Pancreas (tissue), 10 donors: ENCODE data around the gene DCDC1. TPM values are rescaled to one million over a fixed set of nuclear protein-coding genes. Genes with fewer than 3 reads are reported as not detected.

Experiments used
- ATAC-seq, 4 donors: fragments of 200-7000 bp; cut with Tn5 transposase; one replicate each; pipeline versions ENCODE4 v1.8.0 to v1.9.1; 2020; ENCODE audit warnings: mild to moderate bottlenecking in 4 of 4, moderate library complexity in 4 of 4
- DNase-seq, 6 donors: peaks; one replicate each; pipeline ENCODE4 v3.0.0-alpha.2; 2020
- FAIRE-seq: peaks from 2 replicates; lab custom pipeline; 2012; peaks lifted over from hg19 to GRCh38; lab: Jason Lieb, UNC
- H3K27ac ChIP-seq, 4 donors: fragments of 200-600 bp; sonication (generic); 1 replicate in 3 of 4; 2 replicates in 1 of 4; pipeline versions ENCODE4 v1.5.0 to v1.8.0; 2020
- H3K27me3 ChIP-seq, 4 donors: fragments of 200-600 bp; one replicate each; pipeline ENCODE4 v1.8.0; 2021
- H3K36me3 ChIP-seq, 3 donors: fragments of 200-600 bp; sonication (generic) in 1 of 3; one replicate each; pipeline versions ENCODE4 v1.5.0 to v1.8.0; 2020 to 2021
- H3K4me1 ChIP-seq, 3 donors: fragments of 200-600 bp; one replicate each; pipeline ENCODE4 v1.8.0; 2021
- H3K4me3 ChIP-seq, 4 donors: fragments of 200-600 bp; sonication (generic) in 2 of 4; one replicate each; pipeline versions ENCODE4 v1.5.0 to v1.8.0; 2020 to 2021
- H3K9me3 ChIP-seq, 4 donors: fragments of 200-600 bp; one replicate each; pipeline ENCODE4 v1.8.0; 2021
- WGBS, 2 donors: extraction: QIAGEN DNeasy Blood & Tissue Kit; methylation state at CpG; one replicate each; pipeline ENCODE4 v1.1.7; 2013; 5-methylcytosine and 5-hydroxymethylcytosine counted together
- intact Hi-C, 3 donors: fragments of 100-400 bp; cut with DNase I; formaldehyde crosslinking; loops; one replicate each; pipeline versions ENCODE4 v1.11.1 to v1.14.2; 2022
- polyA plus RNA-seq, 2 donors: library from polyadenylated mRNA; stranded (reverse); fragments of 200-250 nt; gene quantifications; one replicate each; pipeline ENCODE4 v1.2.3, GENCODE V29; 2013
- total RNA-seq, 6 donors: library from RNA; stranded (reverse); fragmentation: NEBNext Ultra II Directional in 4 of 6; extraction: Animal tissue kit (Norgen Biotek cat#: 25700) in 4 of 6; gene quantifications; one replicate each; pipeline versions ENCODE4 v1.2.1 to v1.2.4, GENCODE V29; 2021 to 2023
- TF ChIP-seq, protein P1 (sequence below), 4 donors: fragments of 200-600 bp; sonication (generic) in 3 of 4; IDR thresholded peaks; one replicate each; pipeline versions ENCODE4 v1.5.0 to v1.8.0; 2021; ENCODE audit warnings: antibody characterized with exemption in 4 of 4
- donor health status: healthy with polysubstance abuse.
- donor health status: DM: no; HTN: no; CAD: no; lungs with moderate emphysema.
- donor health status: DM: no; HTN: no; CAD: no.
- donor health status: control.
- donor health status: control.
- donor health status: Bipolar disorder and iron deficiency.
- donor health status: DM: yes; HTN: yes; CAD: no.
- donor health status: DM: no; HTN: no; CAD: no.
- donor health status: DM: no; HTN: no; CAD: no.
- donor health status: DM: yes; HTN: yes; CAD: no.

Gene DCDC1
- total and polyA plus RNA-seq, 8 donors = 0.40 to 1.2 (median 0.68) TPM

DNA sequence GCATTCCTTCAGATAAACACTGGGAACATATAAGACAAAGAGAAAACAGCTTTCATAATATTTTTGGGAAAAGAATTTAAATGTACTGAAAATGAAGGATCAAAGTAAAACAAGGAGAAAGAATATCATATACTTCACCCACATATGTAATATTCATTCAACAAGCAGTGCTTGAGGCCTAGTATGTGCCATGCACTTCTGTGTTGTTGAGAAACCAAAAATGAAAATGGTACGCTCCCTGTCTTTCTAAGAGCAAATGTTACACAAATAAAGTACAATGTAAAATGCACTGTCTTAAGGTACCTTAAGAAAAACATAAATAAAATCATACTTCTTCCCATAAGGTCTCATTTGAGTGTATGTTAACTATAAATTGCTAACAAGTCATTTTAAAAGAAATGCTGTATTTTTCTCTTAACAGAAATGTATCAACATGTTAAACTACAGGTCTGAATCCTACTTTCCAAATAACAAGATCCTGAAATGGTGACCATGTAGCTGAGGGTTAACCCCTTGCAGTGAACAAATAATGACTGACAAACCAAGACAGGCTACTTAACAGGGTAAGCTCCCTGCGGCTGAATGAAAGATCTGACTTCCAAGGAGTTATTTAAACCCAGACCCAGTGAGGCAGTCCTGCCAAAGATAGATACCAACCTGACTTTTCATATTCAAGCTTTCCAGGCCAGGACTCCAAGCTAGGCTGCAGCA, 377.6 kb downstream of the DCDC1 start:
- DNase-seq = no peak
- TF ChIP-seq, protein P1, sequence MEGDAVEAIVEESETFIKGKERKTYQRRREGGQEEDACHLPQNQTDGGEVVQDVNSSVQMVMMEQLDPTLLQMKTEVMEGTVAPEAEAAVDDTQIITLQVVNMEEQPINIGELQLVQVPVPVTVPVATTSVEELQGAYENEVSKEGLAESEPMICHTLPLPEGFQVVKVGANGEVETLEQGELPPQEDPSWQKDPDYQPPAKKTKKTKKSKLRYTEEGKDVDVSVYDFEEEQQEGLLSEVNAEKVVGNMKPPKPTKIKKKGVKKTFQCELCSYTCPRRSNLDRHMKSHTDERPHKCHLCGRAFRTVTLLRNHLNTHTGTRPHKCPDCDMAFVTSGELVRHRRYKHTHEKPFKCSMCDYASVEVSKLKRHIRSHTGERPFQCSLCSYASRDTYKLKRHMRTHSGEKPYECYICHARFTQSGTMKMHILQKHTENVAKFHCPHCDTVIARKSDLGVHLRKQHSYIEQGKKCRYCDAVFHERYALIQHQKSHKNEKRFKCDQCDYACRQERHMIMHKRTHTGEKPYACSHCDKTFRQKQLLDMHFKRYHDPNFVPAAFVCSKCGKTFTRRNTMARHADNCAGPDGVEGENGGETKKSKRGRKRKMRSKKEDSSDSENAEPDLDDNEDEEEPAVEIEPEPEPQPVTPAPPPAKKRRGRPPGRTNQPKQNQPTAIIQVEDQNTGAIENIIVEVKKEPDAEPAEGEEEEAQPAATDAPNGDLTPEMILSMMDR (IDR thresholded peaks at IDR 0.05) = no peak
- H3K9me3 ChIP-seq = no peaks in the 10 kb centered on the region
- no peak for FAIRE-seq
- intact Hi-C loops = no loop called here
- ATAC-seq = no peak
- H3K4me1 ChIP-seq = no peaks in the 10 kb centered on the region
- no peak overlapping the region for H3K27ac ChIP-seq
- H3K27me3 ChIP-seq = no peaks in the 10 kb centered on the region
- no peak overlapping the region for H3K4me3 ChIP-seq
- no peaks in the 10 kb centered on the region for H3K36me3 ChIP-seq
- 75 to 76% methylated on average over 2 of the region's 2 CpGs for WGBS, 2 donors

DNA sequence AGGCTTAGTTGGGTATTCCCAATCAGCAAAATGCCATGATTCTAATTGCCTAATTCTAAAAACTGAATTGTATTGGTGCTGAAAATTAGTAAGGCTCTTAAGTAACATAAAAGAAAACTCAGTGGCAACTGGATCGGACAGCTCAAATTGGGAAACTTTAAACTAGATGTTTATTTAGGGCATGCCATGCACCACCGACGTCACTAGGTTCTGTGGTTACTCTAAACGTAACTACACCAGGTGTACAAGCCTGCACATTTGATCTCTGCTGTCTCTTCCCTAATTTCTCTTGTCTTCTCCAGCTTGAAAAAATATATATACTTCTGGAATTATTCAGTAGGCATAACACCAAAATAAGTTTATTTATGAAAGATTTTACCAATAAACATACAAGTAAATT, 378.2 kb downstream of the DCDC1 start:
- Histone ChIP-seq H3K4me1 (no peaks in the 10 kb centered on the region), H3K36me3 (no peaks in the 10 kb centered on the region), H3K27me3 (no peaks in the 10 kb centered on the region), H3K9me3 (no peaks in the 10 kb centered on the region), H3K4me3 (no peak overlapping the region), H3K27ac (no peak overlapping the region)
- TF ChIP-seq, protein P1 (IDR thresholded peaks at IDR 0.05) = no peak
- 80 to 87% methylated on average over 4 of the region's 4 CpGs for WGBS, 2 donors
- DNase-seq = no peak
- intact Hi-C loops = no loop called here
- no peak for FAIRE-seq
- ATAC-seq = no peak

DNA sequence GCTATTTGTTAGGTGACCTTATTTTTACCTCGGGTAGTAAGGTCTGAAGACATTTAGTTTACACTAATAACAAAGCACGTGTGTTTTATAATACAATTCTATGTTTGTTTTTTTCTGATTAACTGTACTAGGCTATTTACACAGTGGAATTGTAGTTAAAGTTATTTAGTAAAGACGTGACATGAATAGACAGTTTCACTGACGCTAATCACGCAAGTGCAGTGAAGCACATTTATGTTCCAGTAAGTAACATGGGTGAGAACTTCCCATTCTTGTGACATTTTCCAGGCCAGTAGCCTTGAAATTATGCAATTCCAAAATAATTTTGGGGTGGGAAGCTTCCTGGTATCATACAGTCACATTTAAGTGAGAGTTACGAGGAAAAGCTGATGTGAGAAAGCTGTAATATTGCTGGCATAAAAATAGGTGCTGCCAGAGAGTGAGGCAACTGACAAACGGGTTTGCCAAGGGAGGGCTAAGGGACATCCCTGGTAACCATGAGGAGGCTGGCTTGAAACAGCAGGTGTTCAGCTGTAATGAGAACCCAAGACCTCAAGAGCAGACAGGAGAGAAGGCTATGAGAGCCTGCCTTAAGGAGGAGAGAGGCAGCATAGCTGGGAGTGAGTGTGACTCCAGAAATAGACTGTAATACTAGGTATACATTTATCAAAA, 378.8 kb downstream of the DCDC1 start:
- intact Hi-C loops = no loop called here
- Histone ChIP-seq H3K9me3 (no peaks in the 10 kb centered on the region), H3K4me3 (no peak overlapping the region), H3K27me3 (no peaks in the 10 kb centered on the region), H3K4me1 (no peaks in the 10 kb centered on the region), H3K36me3 (no peaks in the 10 kb centered on the region), H3K27ac (no peak overlapping the region)
- no peak for DNase-seq
- FAIRE-seq = no peak
- TF ChIP-seq, protein P1 (IDR thresholded peaks at IDR 0.05) = no peak
- ATAC-seq = peak in 2 of 4 donors; percentile 72 to 78
- 32 to 39% methylated on average over 7 of the region's 7 CpGs for WGBS, 2 donors

DNA sequence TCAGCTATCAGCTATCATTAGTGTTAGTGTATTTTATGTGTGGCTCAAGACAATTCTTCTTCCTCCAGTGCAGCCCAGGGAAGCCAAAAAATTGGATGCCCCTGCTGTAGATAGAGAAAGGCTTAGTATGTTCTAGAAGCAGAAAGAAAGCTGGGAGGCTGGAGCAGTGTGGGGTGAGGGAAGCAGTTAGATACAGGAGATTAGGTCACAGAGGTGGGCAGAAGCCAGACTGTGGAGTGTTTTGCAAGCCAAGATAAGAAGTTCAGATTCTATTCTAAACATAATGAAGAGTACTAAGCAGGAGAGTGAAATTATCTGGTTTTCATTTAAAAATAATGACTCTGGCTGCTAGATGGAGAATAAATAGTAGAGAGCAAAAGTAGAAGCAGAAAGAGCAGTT, 381.7 kb downstream of the DCDC1 start:
- DNase-seq (no peak), FAIRE-seq (no peak), ATAC-seq (no peak)
- TF ChIP-seq, protein P1 (IDR thresholded peaks at IDR 0.05) = no peak
- H3K4me3 ChIP-seq = no peak overlapping the region
- no peaks in the 10 kb centered on the region for H3K27me3 ChIP-seq
- H3K9me3 ChIP-seq = no peaks in the 10 kb centered on the region
- no peaks in the 10 kb centered on the region for H3K4me1 ChIP-seq
- H3K27ac ChIP-seq = no peak overlapping the region
- intact Hi-C loops = no loop called here
- no peaks in the 10 kb centered on the region for H3K36me3 ChIP-seq

DNA sequence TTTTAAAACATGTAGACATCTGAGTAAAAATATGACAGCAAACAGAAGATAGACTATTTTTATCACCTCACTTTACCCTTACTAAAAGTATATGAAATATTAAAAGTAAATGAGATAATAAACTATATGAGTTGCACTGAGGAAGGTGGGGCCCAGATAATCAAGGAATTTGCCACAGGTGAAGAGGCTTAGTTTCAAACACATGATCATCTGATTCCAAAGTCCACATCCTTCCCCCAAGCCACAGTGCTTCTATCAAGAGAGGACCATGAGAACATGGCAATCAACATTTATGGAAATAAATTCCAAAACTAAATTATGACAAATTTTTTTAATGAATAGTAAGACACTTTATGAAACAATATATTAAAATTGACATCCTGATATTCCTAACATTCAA, 384.0 kb downstream of the DCDC1 start:
- no peaks in the 10 kb centered on the region for H3K36me3 ChIP-seq
- no peak overlapping the region for H3K4me3 ChIP-seq
- no peak for ATAC-seq
- FAIRE-seq = no peak
- no peaks in the 10 kb centered on the region for H3K9me3 ChIP-seq
- no peaks in the 10 kb centered on the region for H3K27me3 ChIP-seq
- TF ChIP-seq, protein P1 (IDR thresholded peaks at IDR 0.05) = no peak
- DNase-seq = no peak
- H3K4me1 ChIP-seq = no peaks in the 10 kb centered on the region
- intact Hi-C loops = no loop called here
- no peak overlapping the region for H3K27ac ChIP-seq
